ENCODE data around the gene LY6G5C. TPM values are rescaled to one million over a fixed set of nuclear protein-coding genes. Genes with fewer than 3 reads are reported as not detected.

Gene LY6G5C
- total RNA-seq, 3 donors from 2014 or later, result 1.7 to 4.2 (median 2.1) TPM

GRCh38 chr6:31634969-31635575 lies 45.8 kb downstream of the LY6G5C start:
- no peak for TF ChIP-seq CTCF (IDR thresholded peaks at IDR 0.05)
- ATAC-seq (no peak), DNase-seq (no peak)
- intact Hi-C loops (cut with DNase I, micrococcal nuclease), result no loop called here
- Histone ChIP-seq H3K36me3 (ENCODE audit: low read depth) (peaks cover 7% of the 10 kb centered on the region), H3K4me3 (no peak overlapping the region), H3K4me1 (ENCODE audit: low read depth) (no peaks in the 10 kb centered on the region), H3K9me3 (no peaks in the 10 kb centered on the region)

GRCh38 chr6:31634131-31634530 lies 46.7 kb downstream of the LY6G5C start:
- intact Hi-C loops (cut with DNase I, micrococcal nuclease), result no loop called here
- Histone ChIP-seq H3K36me3 (ENCODE audit: low read depth) (peaks cover 12% of the 10 kb centered on the region), H3K4me3 (no peak overlapping the region), H3K9me3 (no peaks in the 10 kb centered on the region), H3K4me1 (ENCODE audit: low read depth) (no peaks in the 10 kb centered on the region)
- no peak for TF ChIP-seq CTCF (IDR thresholded peaks at IDR 0.05)
- DNase-seq (no peak), ATAC-seq (no peak)

- Histone ChIP-seq H3K4me3 (no peak overlapping the region), H3K9me3 (no peaks in the 10 kb centered on the region), H3K4me1 (ENCODE audit: low read depth) (no peaks in the 10 kb centered on the region), H3K36me3 (ENCODE audit: low read depth) (peaks cover 14% of the 10 kb centered on the region)
- intact Hi-C loops (cut with DNase I, micrococcal nuclease), result no loop called here
- DNase-seq (no peak), ATAC-seq (no peak)
- no peak for TF ChIP-seq CTCF (IDR thresholded peaks at IDR 0.05)
Observed at GRCh38 chr6:31633447-31633846, 47.4 kb downstream of the LY6G5C start.

GRCh38 chr6:31632279-31632946 lies 48.5 kb downstream of the LY6G5C start:
- ATAC-seq (no peak), DNase-seq (no peak)
- no peaks in the 10 kb centered on the region for H3K4me1 ChIP-seq (ENCODE audit: low read depth)
- no peak for TF ChIP-seq CTCF (IDR thresholded peaks at IDR 0.05)
- H3K9me3 ChIP-seq, result no peaks in the 10 kb centered on the region
- intact Hi-C loops (cut with DNase I, micrococcal nuclease), result no loop called here
- H3K4me3 ChIP-seq, result no peak overlapping the region
- peaks cover 24% of the 10 kb centered on the region for H3K36me3 ChIP-seq (ENCODE audit: low read depth)

- Histone ChIP-seq H3K9me3 (no peaks in the 10 kb centered on the region), H3K36me3 (ENCODE audit: low read depth) (peaks cover 22% of the 10 kb centered on the region), H3K4me1 (ENCODE audit: low read depth) (no peaks in the 10 kb centered on the region), H3K4me3 (no peak overlapping the region)
- TF ChIP-seq CTCF (IDR thresholded peaks at IDR 0.05), result no peak
- no peak for DNase-seq
- intact Hi-C loops (cut with DNase I, micrococcal nuclease), result no loop called here
- ATAC-seq, result no peak
Observed at GRCh38 chr6:31631681-31632278, 49.1 kb downstream of the LY6G5C start.
